ENCODE data around the gene SCYGR2.

DNA sequence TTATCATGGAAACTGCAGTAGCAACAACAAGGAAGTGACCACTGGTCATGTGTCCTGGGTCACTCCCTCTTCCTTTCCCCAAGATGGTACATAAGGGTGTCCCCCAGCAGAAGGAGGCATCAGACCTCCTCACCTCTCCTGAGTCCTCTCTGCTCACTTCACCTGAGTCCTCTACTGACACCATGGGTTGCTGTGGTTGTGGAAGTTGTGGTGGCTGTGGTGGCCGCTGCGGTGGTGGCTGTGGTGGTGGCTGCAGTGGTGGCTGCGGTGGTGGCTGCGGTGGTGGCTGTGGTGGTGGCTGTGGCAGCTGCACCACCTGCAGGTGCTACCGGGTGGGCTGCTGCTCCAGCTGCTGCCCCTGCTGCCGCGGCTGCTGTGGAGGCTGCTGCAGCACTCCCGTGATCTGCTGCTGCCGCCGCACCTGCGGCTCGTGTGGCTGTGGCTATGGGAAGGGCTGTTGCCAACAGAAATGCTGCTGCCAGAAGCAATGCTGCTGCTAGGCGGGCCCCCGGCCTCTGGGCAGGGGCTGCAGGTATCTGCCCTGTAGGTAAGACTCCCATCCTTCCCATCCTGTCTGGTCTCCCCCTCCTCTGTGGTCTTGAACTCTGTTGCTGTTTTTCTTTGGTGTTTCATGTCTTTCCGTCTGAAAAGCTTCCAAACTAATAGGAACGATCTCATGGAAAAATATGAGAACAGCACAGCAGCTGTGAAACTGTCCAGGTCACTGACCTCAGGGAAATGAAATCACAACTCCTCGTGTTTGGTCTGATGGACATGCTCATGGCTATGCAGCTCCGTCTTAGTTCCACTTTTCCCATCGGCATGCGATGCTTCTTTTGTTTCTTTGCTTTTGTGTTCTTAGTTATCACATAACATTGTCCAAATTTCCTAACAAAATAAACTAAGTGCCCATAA, 18.9 kb downstream of the SCYGR2 start, which contains the start of gene SCYGR4:
- TF ChIP-seq CTCF (IDR thresholded peaks at IDR 0.05) (no peak), EZH2 (IDR thresholded peaks at IDR 0.05; ENCODE audit: borderline replicate concordance, insufficient read depth, low read depth, low read length, poor library complexity, severe bottlenecking) (no peak)

Measured in B cell (primary cell).